BLaER1 treated with 17β-estradiol and CSF1 and Interleukin-3, amounts not matched to agents 10 nM and 100 nM (cell line): ENCODE data around the gene MEGF9.

Source experiments
- H3K27ac ChIP-seq, 11 experiments: shearing (Covaris generic); formaldehyde crosslinking; 2 replicates each; pipeline ENCODE4 v1.8.1; 2022
- H3K27me3 ChIP-seq, 11 experiments: shearing (Covaris generic); formaldehyde crosslinking; 2 replicates each; pipeline ENCODE4 v1.8.1; 2022
- H3K36me3 ChIP-seq, 11 experiments: shearing (Covaris generic); formaldehyde crosslinking; 2 replicates each; pipeline ENCODE4 v1.8.1; 2022
- H3K4me1 ChIP-seq, 10 experiments: shearing (Covaris generic); formaldehyde crosslinking; 2 replicates each; pipeline ENCODE4 v1.8.1; 2022
- H3K4me2 ChIP-seq, 11 experiments: shearing (Covaris generic); formaldehyde crosslinking; 2 replicates each; pipeline ENCODE4 v1.8.1; 2022
- H3K4me3 ChIP-seq, 10 experiments: shearing (Covaris generic); formaldehyde crosslinking; 2 replicates each; pipeline ENCODE4 v1.8.1; 2022
- H3K9ac ChIP-seq, 11 experiments: shearing (Covaris generic); formaldehyde crosslinking; 2 replicates each; pipeline ENCODE4 v1.8.1; 2022
- H3K9me3 ChIP-seq, 11 experiments: shearing (Covaris generic); formaldehyde crosslinking; replicated peaks in 1 of 11; 2 replicates each; pipeline ENCODE4 v1.8.1; 2022
- H4K20me1 ChIP-seq, 11 experiments: shearing (Covaris generic); formaldehyde crosslinking; 2 replicates each; pipeline ENCODE4 v1.8.1; 2022
- Cebpa-rat ChIP-seq, 11 experiments: shearing (Covaris generic); IDR thresholded peaks; 2 replicates each; pipeline ENCODE4 v1.8.1; 2022

Gene MEGF9

GRCh38 chr9:120692901-120693699 is 21.2 kb downstream of the MEGF9 start:
- Histone ChIP-seq H3K36me3 (peaks cover 0 to 48% (median 19%) of the 10 kb centered on the region in 11 experiments; a peak in 15 of 22 replicates), H3K4me3 (peak overlapping the region in 4 of 10 experiments; percentile 11 to 48 (median 30); a peak in 6 of 20 replicates), H3K9ac (peak overlapping the region in 10 of 11 experiments; percentile 44 to 81 (median 76); a peak in 19 of 22 replicates), H3K4me2 (peak overlapping the region; percentile 49 to 86 (median 79)), H3K9me3 (peaks cover 0 to 13% (median 0%) of the 10 kb centered on the region in 11 experiments; a peak in 1 of 22 replicates), H3K27me3 (no peaks in the 10 kb centered on the region), H4K20me1 (peaks cover 0 to 13% (median 0%) of the 10 kb centered on the region in 11 experiments; a peak in 2 of 22 replicates), H3K4me1 (peaks cover 27 to 100% (median 90%) of the 10 kb centered on the region in 10 experiments), H3K27ac (peak overlapping the region; percentile 42 to 98 (median 93); a peak in 21 of 22 replicates)
- peak in 7 of 11 experiments; percentile 24 to 99 (median 82); a peak in 11 of 22 replicates for TF ChIP-seq Cebpa-rat (IDR thresholded peaks at IDR 0.05)

- Histone ChIP-seq H3K9ac (no peak overlapping the region), H3K27me3 (no peaks in the 10 kb centered on the region), H3K27ac (peak overlapping the region in 8 of 11 experiments; percentile 12 to 98 (median 94); a peak in 12 of 22 replicates), H3K36me3 (peaks cover 0 to 56% (median 21%) of the 10 kb centered on the region in 11 experiments; a peak in 17 of 22 replicates), H3K4me2 (peak overlapping the region in 7 of 11 experiments; percentile 12 to 86 (median 79); a peak in 9 of 22 replicates), H3K4me1 (peaks cover 27 to 78% (median 64%) of the 10 kb centered on the region in 10 experiments), H3K9me3 (peaks cover 0 to 15% (median 7%) of the 10 kb centered on the region in 11 experiments; a peak in 13 of 22 replicates), H4K20me1 (peaks cover 0 to 20% (median 0%) of the 10 kb centered on the region in 11 experiments; a peak in 2 of 22 replicates), H3K4me3 (no peak overlapping the region)
- no peak for TF ChIP-seq Cebpa-rat (IDR thresholded peaks at IDR 0.05)
These were observed 23.9 kb downstream of the MEGF9 start for GRCh38 chr9:120690372-120690771.

GRCh38 chr9:120689860-120690259 is 24.4 kb downstream of the MEGF9 start:
- H3K36me3 ChIP-seq: peaks cover 0 to 57% (median 24%) of the 10 kb centered on the region in 11 experiments; a peak in 16 of 22 replicates
- TF ChIP-seq Cebpa-rat (IDR thresholded peaks at IDR 0.05): no peak
- H3K4me1 ChIP-seq: peaks cover 26 to 78% (median 62%) of the 10 kb centered on the region in 10 experiments
- peak overlapping the region in 6 of 11 experiments; percentile 22 to 98 (median 94); a peak in 7 of 22 replicates for H3K27ac ChIP-seq
- H3K4me3 ChIP-seq: no peak overlapping the region
- H3K9me3 ChIP-seq: peaks cover 0 to 15% (median 7%) of the 10 kb centered on the region in 11 experiments; a peak in 13 of 22 replicates
- peaks cover 0 to 20% (median 0%) of the 10 kb centered on the region in 11 experiments; a peak in 2 of 22 replicates for H4K20me1 ChIP-seq
- H3K9ac ChIP-seq: no peak overlapping the region
- peak overlapping the region in 8 of 11 experiments; percentile 11 to 86 (median 51); a peak in 9 of 22 replicates for H3K4me2 ChIP-seq
- H3K27me3 ChIP-seq: no peaks in the 10 kb centered on the region

GRCh38 chr9:120688758-120689157 is 25.5 kb downstream of the MEGF9 start:
- peaks cover 0 to 29% (median 0%) of the 10 kb centered on the region in 11 experiments; a peak in 2 of 22 replicates for H4K20me1 ChIP-seq
- H3K4me1 ChIP-seq: peaks cover 15 to 78% (median 60%) of the 10 kb centered on the region in 10 experiments
- H3K27ac ChIP-seq: peak overlapping the region in 3 of 11 experiments; percentile 3 to 28 (median 24); a peak in 1 of 22 replicates
- no peak overlapping the region for H3K4me3 ChIP-seq
- no peaks in the 10 kb centered on the region for H3K27me3 ChIP-seq
- TF ChIP-seq Cebpa-rat (IDR thresholded peaks at IDR 0.05): no peak
- H3K9me3 ChIP-seq: peaks cover 0 to 15% (median 7%) of the 10 kb centered on the region in 11 experiments; a peak in 13 of 22 replicates
- peak overlapping the region in 4 of 11 experiments; percentile 8 to 86 (median 48); a peak in 4 of 22 replicates for H3K4me2 ChIP-seq
- H3K36me3 ChIP-seq: peaks cover 0 to 57% (median 24%) of the 10 kb centered on the region in 11 experiments; a peak in 16 of 22 replicates
- H3K9ac ChIP-seq: no peak overlapping the region

DNA sequence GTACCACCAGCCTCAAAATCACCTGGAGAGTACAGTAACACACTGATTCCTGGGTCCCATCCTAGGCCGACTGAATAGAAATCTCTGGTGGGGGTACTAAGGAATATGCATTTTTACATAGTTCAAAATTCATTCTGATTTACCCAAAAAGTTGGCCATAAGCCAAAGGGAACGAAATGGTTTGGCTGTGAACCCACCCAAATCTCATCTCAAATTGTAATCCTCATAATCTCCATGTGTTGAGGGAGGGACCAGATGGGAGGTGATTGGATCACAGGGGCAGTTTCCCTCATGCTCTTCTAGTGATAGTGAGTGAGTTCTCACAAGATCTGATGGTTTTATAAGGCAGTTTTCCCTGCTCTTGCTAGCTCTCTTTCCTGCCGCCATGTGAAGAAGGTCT is 31.1 kb downstream of the MEGF9 start:
- Histone ChIP-seq H4K20me1 (peaks cover 0 to 61% (median 12%) of the 10 kb centered on the region in 11 experiments; a peak in 10 of 22 replicates), H3K27ac (peak overlapping the region in 6 of 11 experiments; percentile 1 to 50 (median 29); a peak in 5 of 22 replicates)
- TF ChIP-seq Cebpa-rat (IDR thresholded peaks at IDR 0.05): no peak

DNA sequence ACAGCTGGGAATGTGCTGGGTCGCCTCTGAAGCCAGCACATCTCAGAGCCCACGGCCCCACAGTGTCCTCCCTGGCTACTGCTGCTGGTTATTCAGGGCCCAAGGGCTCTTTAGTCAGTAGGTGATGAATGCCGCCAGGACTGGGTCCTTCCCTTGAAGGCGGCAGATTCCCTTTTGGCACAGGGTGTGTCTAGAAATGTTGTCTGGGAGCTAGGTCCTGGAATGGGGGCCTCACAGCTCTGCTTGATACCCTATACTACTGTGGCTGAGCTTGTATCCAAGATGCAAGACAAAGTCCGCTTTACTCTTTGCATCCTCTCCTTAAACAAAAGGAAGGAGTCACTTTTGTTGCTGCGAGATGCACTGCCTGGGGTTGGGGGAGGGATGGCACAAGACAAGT is 33.1 kb downstream of the MEGF9 start:
- Histone ChIP-seq H3K27ac (peak overlapping the region in 4 of 11 experiments; percentile 2 to 35 (median 20); a peak in 5 of 22 replicates), H3K36me3 (peaks cover 10 to 63% (median 40%) of the 10 kb centered on the region in 11 experiments; a peak in 20 of 22 replicates), H3K9ac (no peak overlapping the region), H3K4me2 (peak overlapping the region in 1 of 11 experiments; percentile 19; a peak in 1 of 22 replicates), H3K27me3 (no peaks in the 10 kb centered on the region), H3K4me3 (no peak overlapping the region), H3K9me3 (peaks cover 0 to 27% (median 6%) of the 10 kb centered on the region in 11 experiments; a peak in 14 of 22 replicates), H3K4me1 (peaks cover 0 to 76% (median 31%) of the 10 kb centered on the region in 10 experiments; a peak in 12 of 20 replicates), H4K20me1 (peaks cover 0 to 67% (median 12%) of the 10 kb centered on the region in 11 experiments; a peak in 13 of 22 replicates)
- TF ChIP-seq Cebpa-rat (IDR thresholded peaks at IDR 0.05): no peak

More for the DNA sequence above, 31.1 kb downstream of the MEGF9 start:
- peak overlapping the region in 5 of 11 experiments; percentile 2 to 41 (median 37); a peak in 4 of 22 replicates for H3K4me2 ChIP-seq
- no peaks in the 10 kb centered on the region for H3K27me3 ChIP-seq
- peaks cover 10 to 61% (median 43%) of the 10 kb centered on the region in 11 experiments; a peak in 20 of 22 replicates for H3K36me3 ChIP-seq
- peaks cover 0 to 61% (median 25%) of the 10 kb centered on the region in 10 experiments; a peak in 12 of 20 replicates for H3K4me1 ChIP-seq
- H3K9ac ChIP-seq: no peak overlapping the region
- H3K4me3 ChIP-seq: no peak overlapping the region
- peaks cover 0 to 29% (median 7%) of the 10 kb centered on the region in 11 experiments; a peak in 14 of 22 replicates for H3K9me3 ChIP-seq

DNA sequence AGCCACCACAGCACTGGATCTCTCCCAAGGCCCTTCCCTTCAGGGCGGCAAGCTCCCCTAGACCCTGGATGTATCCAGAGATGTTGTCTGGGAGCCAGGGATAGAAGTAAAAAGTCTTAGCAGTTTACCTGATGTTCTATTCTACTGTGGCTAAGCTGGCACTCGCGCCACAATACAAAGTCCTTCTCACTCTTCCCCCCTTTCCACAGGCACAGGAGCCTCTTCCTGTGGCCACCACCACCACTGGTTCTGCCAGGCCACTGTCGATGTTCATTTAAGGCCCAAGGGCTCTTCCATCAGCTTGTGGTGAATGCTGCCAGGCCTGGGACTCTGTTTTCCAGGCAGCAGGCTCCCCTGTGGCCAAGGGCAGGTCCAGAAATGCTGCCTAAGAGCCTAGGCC is 33.7 kb downstream of the MEGF9 start:
- Histone ChIP-seq H3K9me3 (peaks cover 0 to 22% (median under 1%) of the 10 kb centered on the region in 11 experiments; a peak in 8 of 22 replicates), H3K4me2 (peak overlapping the region in 2 of 11 experiments; percentile 19 to 33; a peak in 1 of 22 replicates), H3K27ac (peak overlapping the region in 4 of 11 experiments; percentile 2 to 35 (median 20); a peak in 5 of 22 replicates), H4K20me1 (peaks cover 0 to 70% (median 12%) of the 10 kb centered on the region in 11 experiments; a peak in 13 of 22 replicates), H3K27me3 (no peaks in the 10 kb centered on the region), H3K4me3 (no peak overlapping the region), H3K4me1 (peaks cover 0 to 75% (median 31%) of the 10 kb centered on the region in 10 experiments; a peak in 12 of 20 replicates), H3K36me3 (peaks cover 10 to 59% (median 35%) of the 10 kb centered on the region in 11 experiments; a peak in 20 of 22 replicates), H3K9ac (no peak overlapping the region)
- TF ChIP-seq Cebpa-rat (IDR thresholded peaks at IDR 0.05): no peak

DNA sequence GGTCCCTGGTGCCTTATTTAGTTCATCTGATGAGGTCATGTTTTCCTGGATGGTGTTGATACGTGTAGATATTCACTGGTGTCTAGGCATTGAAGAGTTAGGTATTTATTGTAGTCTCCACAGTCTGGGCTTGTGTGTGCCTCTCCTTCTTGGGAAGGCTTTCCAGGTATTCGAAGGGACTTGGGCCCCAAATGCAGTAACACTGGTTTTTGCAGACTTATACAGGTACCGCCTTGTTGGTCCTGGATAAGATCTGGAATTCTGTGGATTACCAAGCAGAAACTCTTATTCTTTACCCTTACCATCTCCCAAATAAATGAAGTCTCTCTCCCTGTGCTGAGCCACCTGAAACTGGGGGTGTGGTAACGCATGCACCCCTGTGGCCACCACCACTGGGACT is 34.1 kb downstream of the MEGF9 start:
- H3K36me3 ChIP-seq: peaks cover 10 to 63% (median 34%) of the 10 kb centered on the region in 11 experiments; a peak in 20 of 22 replicates
- peak overlapping the region in 3 of 11 experiments; percentile 2 to 32 (median 9); a peak in 3 of 22 replicates for H3K27ac ChIP-seq
- no peak overlapping the region for H3K9ac ChIP-seq
- no peak for TF ChIP-seq Cebpa-rat (IDR thresholded peaks at IDR 0.05)
- no peaks in the 10 kb centered on the region for H3K27me3 ChIP-seq
- no peak overlapping the region for H3K4me3 ChIP-seq
- peaks cover 0 to 73% (median 12%) of the 10 kb centered on the region in 11 experiments; a peak in 13 of 22 replicates for H4K20me1 ChIP-seq
- peaks cover 0 to 18% (median 0%) of the 10 kb centered on the region in 11 experiments; a peak in 6 of 22 replicates for H3K9me3 ChIP-seq
- peaks cover 0 to 71% (median 30%) of the 10 kb centered on the region in 10 experiments; a peak in 12 of 20 replicates for H3K4me1 ChIP-seq
- H3K4me2 ChIP-seq: peak overlapping the region in 2 of 11 experiments; percentile 19 to 33; a peak in 1 of 22 replicates
